Fibroblast of villous mesenchyme (primary cell): Measurements from ENCODE around the gene REG4. TPM values are rescaled to one million over a fixed set of nuclear protein-coding genes. Genes with fewer than 3 reads are reported as not detected.
"Not testable (repeated sequence)": the region's sequence is repeated elsewhere in the genome, so short reads cannot be mapped to it uniquely, and the experiment has no call there.

Experiments
- DNase-seq: peaks from one replicate; pipeline ENCODE4 v3.0.0-alpha.2; 2010; ENCODE audit warnings: low read depth
- H3K4me3 ChIP-seq: 2 replicates; pipeline ENCODE4 v1.5.1; 2011; ENCODE audit warnings: low read depth, mild to moderate bottlenecking, low read length
- total RNA-seq: library from RNA; depleted of rRNA; stranded (reverse); fragments of >200 nt; gene quantifications from 2 replicates; pipeline ENCODE4 v1.2.3, GENCODE V29; 2012
- TF ChIP-seq, protein P1 (sequence below): IDR thresholded peaks from 2 replicates; pipeline ENCODE4 v1.5.1; 2012; ENCODE audit warnings: low read depth, mild to moderate bottlenecking, low read length; ENCODE audit not compliant: insufficient read depth

Gene REG4
- total RNA-seq, 1 donor = not detected

DNA sequence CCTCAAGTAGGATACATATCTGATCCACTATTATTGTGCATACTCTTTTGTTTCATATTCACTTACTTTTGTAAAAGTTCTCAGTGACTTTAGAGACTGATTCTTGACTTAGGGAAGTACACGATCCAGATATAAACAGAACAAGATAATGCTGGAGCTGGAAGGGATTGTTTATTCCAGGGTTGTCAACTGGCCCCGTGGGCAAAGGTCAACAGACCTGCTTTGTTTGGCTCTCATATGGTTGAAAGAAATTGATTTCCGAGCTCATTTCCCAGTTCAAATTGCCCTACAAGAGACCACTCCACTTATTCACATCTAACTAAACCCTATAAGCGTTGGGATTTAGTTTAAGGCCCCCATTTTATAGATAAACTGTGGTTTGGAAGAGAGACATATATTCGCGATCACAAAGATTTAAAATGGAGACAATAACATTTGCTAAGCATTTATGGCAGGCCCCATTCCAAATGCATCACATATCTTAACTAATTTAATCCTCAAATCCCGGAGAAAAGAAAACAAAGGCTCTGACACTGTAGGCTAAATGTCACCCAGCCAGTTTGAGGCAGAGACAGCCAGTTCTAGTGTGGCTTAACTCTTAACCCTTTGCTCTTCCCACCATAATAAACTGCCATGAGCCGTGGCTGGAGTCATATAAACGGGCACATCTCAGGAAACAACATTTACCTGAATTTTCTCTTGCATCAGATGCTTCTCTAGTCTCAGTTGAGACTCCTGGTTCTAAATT is 20.6 kb downstream of the REG4 start:
- DNase-seq = no peak
- TF ChIP-seq, protein P1, sequence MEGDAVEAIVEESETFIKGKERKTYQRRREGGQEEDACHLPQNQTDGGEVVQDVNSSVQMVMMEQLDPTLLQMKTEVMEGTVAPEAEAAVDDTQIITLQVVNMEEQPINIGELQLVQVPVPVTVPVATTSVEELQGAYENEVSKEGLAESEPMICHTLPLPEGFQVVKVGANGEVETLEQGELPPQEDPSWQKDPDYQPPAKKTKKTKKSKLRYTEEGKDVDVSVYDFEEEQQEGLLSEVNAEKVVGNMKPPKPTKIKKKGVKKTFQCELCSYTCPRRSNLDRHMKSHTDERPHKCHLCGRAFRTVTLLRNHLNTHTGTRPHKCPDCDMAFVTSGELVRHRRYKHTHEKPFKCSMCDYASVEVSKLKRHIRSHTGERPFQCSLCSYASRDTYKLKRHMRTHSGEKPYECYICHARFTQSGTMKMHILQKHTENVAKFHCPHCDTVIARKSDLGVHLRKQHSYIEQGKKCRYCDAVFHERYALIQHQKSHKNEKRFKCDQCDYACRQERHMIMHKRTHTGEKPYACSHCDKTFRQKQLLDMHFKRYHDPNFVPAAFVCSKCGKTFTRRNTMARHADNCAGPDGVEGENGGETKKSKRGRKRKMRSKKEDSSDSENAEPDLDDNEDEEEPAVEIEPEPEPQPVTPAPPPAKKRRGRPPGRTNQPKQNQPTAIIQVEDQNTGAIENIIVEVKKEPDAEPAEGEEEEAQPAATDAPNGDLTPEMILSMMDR = no peak
- H3K4me3 ChIP-seq = no peak overlapping the region

DNA sequence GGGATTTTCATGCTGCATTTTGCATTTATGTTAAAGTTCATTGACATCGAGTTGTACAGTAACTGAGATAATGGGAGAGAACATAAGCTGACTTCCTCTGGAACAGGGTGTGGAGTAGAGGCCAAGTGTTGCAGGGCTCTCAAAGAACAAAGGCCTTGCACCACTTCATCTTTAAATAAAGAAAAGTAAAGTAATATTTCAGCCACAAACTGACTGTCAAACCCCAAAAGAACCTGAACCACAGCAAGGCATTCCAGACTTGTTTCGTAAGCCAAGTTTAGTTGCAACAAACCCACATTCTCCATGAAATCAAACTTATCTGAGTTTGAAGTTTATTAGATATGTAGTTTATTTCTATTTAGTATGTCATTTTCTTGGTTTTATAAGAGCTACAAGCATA is 23.5 kb downstream of the REG4 start:
- peak; percentile 82 for DNase-seq
- TF ChIP-seq, protein P1 = no peak
- H3K4me3 ChIP-seq = no peak overlapping the region

DNA sequence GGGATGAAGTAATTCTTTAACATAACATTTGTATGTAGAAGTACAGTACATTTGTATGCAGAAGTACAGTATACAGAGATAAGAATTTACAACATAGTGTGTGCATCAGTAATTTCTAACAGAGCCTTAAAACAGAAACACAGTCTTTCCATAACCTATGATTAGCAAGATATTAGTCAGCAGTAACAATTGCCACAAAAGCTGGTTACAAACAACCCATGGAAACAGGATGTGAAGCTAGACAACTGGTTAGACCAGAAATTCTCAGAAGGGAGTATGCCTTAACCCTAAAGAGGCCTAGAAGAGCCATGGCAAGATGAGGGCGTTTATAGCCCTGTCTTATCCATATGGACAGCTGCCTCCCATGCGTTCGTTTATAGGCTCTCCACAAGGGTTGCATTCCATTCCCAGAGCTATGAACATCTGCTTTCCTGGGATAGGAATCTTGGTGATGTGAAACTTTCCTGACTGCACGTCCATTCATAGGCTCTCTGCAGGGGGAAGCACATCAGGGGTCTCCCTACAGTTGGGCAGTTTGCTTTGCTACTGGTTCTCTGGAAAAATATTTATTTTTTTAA is 24.7 kb downstream of the REG4 start:
- H3K4me3 ChIP-seq, DNase-seq: not testable (repeated sequence)

DNA sequence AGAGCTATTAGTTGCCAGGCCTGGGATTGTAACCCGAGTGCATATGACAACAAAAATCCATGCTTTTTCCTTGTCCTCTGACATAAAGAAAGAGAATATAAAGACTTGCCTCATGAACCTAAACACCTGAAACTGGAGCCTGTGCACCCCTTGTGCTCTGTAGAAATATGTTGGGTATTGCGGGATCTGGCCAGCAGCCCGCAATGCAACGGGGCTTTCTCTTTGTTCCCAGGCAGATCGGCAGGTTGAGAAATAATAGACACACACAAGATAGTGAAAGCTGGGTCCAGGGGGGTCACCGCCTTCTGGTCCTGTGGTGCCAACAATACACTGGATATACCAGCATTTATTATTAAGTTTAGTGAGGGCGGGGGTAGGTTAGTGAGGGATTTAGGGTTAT is 25.2 kb downstream of the REG4 start:
- not testable (repeated sequence) for DNase-seq, H3K4me3 ChIP-seq

DNA sequence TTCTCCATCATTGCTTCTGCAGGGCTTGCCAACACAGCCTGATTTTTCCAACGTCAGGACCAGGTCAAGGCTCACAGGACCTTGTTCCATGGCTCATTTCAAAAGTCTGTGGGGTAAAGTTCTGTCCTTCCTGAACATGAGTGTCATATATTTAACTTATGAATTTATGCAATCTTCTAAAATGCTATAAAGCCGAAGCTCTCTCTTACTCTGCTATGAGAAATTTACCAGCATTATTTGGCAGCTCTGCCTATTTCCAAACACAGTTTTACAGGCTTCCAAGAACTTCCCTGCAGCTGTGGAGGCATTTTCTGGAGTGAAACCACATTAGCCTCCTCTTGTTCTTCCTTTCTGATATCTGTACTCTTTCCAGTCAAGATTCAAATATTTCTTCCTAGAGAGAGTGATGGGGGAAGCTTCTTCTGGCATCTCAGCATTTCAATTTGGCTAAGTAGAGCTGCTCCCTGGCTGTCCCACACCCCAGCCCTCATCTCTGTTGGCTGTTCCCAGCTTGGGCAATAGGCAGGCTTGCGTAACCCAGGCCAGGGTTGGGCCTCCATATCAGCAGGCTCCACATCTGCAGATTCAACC is 27.0 kb downstream of the REG4 start:
- DNase-seq = peak; percentile 92
- TF ChIP-seq, protein P1 = no peak
- H3K4me3 ChIP-seq = no peak overlapping the region

DNA sequence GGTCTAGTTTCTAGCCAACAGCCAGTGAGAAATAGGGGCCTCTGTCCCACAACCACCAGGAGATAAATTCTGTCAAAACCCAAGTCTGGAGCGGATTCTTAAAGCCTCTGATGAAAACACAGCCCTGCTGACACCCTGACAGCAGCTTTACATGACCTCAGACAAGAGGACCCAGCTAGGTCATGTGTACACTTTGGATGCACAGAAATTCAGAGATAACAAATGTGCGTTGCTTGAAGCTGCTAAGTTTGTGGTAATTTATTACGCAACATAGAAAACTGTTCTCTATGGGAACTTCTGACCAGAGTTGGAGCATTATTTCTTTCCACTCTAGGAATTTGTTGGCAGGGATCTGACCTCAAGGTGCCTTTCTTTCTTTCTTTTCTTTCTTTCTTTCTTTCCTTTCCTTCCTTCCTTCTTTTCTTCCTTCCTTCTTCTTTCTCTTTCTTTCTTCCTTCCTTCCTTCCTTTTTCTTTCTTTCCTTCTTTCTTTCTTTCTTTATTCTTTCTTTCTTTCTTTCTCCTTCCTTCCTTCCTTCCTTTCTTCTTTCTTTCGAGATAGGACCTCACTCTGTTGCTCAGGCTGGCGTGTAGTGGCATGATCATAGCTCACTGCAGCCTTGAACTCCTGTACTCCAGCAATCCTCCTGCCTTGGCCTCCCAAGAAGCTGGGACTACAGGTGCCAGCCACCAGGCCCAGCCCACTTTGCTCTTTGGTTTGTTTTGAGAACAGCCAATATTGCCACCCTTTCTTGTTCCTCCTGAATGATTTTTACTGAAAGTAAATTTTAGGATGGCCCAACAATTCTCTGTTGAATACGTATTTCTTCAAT is 27.7 kb downstream of the REG4 start:
- TF ChIP-seq, protein P1 = no peak
- peak; percentile 98 for DNase-seq
- no peak overlapping the region for H3K4me3 ChIP-seq

DNA sequence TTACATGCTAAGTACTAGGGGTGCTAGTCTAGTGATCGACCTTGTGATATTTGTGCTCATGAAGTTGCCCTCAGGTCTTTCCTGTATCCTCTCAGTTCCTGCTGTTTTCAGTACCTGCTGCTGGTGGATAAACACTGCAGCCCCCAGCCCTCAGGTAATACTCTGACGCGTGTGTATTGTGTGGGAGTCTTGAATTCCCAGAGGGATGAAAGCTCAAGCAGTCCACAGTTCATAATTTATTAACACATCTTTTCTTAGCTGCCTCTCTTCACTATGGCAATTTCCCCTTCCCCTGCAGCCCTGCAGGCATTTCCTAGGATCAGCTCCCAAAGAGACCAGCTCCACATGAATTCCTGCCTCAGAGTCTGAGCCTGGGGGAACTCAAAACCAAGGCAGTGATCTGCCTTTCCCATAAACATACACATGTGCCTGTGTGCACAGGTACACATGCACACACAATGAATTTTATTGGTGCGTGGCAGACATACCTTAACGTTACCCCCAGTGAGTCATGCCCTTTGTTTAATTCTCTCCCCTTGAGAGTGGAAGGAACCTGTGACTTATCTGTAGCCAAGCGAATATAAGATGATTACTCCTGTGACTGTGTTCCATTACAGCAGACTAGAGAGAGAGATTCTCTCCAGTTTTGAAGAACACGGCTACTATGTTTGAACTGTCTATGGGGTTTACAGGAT is 28.5 kb downstream of the REG4 start:
- TF ChIP-seq, protein P1 = no peak
- DNase-seq = no peak
- no peak overlapping the region for H3K4me3 ChIP-seq
